ENCODE measurements around the gene OR6T1. TPM values are rescaled to one million over a fixed set of nuclear protein-coding genes. Genes with fewer than 3 reads are reported as not detected.

Gene OR6T1
- not detected in 2 replicates for total RNA-seq (2014; rRNA removed; shearing (Covaris generic))

- in situ Hi-C loops (cut with HindIII; ENCODE audit: low sequenced_read_pairs), result no loop called here
- DNase-seq (ENCODE audit: low spot score), result no peak
These were observed at the start of gene OR6T1 for GRCh38 chr11:123943738-123944137. Gene OR6T1 (minus strand): TSS chr11:123943838. CDS start chr11:123943838, 0 bp downstream.

DNA sequence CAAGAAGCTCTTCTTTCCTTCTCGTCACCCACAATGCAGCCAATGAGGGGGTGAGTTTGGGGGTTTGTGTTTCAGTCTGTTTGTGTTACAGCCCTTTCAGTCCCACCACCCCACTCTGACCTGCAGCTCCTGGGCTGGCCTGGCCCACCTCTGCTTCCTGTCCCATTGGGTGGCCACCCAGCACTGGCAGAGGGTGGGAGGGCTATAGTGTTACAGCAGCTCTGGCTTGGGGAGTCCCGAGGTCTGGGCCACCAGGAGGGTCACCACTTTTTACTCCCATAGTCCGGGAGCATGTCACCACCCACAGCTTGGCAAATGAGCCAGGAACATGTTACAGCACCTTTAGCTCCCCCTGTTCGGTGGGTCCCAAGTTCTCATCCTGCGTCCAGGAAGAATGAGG is 35.7 kb upstream of the OR6T1 start:
- DNase-seq (ENCODE audit: low spot score), result no peak
- in situ Hi-C loops (cut with HindIII; ENCODE audit: low sequenced_read_pairs), result no loop called here

- no peak for DNase-seq (ENCODE audit: low spot score)
- in situ Hi-C loops (cut with HindIII; ENCODE audit: low sequenced_read_pairs), result no loop called here
These were observed 34.2 kb upstream of the OR6T1 start, which contains the start of gene OR10S1 for GRCh38 chr11:123977731-123978347. Gene OR10S1 (minus strand): TSS chr11:123977781. CDS start chr11:123977664, 117 bp downstream.

GRCh38 chr11:123976770-123977560 is 33.3 kb upstream of the OR6T1 start:
- no peak for DNase-seq (ENCODE audit: low spot score)
- in situ Hi-C loops (cut with HindIII; ENCODE audit: low sequenced_read_pairs), result no loop called here

DNA sequence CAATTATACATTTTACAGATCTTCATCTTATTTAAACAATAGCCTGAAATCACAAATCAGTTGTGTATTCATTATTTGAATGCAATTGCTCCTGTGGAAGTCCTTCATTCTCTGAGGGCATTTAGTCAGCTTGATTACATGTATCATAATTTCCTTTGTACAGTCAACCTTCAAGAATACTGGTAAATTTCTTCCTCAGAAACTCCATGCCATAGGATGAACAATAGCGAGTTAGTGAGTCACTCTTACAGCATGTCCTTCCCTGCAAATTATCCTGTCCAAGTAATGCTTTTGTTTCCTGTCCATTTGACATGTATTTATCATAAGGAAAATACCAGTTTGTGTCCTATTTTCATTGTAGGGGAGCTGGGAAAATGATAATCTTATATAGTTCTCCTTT is 30.2 kb upstream of the OR6T1 start:
- no peak for DNase-seq (ENCODE audit: low spot score)
- in situ Hi-C loops (cut with HindIII; ENCODE audit: low sequenced_read_pairs), result no loop called here

- DNase-seq (ENCODE audit: low spot score), result no peak
- in situ Hi-C loops (cut with HindIII; ENCODE audit: low sequenced_read_pairs), result no loop called here
These were observed 13.1 kb upstream of the OR6T1 start for GRCh38 chr11:123956752-123957151.

- in situ Hi-C loops (cut with HindIII; ENCODE audit: low sequenced_read_pairs), result no loop called here
- no peak for DNase-seq (ENCODE audit: low spot score)
These were observed 1.5 kb upstream of the OR6T1 start for GRCh38 chr11:123945132-123945531.

DNA sequence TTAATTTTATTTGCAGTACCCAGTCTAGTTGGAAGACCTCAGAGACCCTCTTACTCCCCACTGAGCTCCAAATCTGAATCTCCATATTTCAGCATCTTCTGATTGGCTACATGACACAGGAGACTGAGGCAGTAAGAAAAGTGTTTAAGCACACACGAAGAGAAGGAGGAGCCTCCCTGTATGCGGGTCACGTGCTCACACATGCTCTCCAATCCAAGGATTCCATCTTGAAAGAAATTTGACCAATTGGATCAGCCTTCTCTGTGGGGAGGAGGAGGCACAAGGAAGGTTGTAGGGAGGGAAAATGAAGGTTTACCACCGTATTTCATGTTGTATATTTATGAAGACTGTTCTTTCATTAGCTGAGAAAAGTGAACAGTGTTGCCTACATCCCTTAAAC is 1.2 kb downstream of the OR6T1 start:
- no peak for DNase-seq (ENCODE audit: low spot score)
- in situ Hi-C loops (cut with HindIII; ENCODE audit: low sequenced_read_pairs), result no loop called here

DNA sequence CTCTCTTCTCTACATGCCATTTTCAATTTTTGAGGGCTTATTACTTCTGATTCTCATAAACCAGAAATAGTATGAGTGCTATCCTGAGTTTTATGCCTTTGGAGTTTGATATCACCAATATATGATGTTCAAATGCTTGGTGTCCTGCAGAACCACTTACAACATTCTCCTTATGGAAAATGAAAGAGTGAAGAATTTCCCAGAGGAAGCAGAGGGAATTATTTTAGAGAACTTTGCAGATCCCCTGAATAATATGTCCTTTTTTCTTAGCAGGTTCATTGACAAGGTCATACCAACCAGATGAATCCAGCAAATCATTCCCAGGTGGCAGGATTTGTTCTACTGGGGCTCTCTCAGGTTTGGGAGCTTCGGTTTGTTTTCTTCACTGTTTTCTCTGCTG is 4.3 kb downstream of the OR6T1 start, which contains the start of gene OR4D5:
Gene OR4D5 (plus strand): TSS at position 301 of the 400 bp plus-strand sequence. CDS start 0 bp downstream, at position 301.
- in situ Hi-C loops (cut with HindIII; ENCODE audit: low sequenced_read_pairs), result no loop called here
- no peak for DNase-seq (ENCODE audit: low spot score)

DNA sequence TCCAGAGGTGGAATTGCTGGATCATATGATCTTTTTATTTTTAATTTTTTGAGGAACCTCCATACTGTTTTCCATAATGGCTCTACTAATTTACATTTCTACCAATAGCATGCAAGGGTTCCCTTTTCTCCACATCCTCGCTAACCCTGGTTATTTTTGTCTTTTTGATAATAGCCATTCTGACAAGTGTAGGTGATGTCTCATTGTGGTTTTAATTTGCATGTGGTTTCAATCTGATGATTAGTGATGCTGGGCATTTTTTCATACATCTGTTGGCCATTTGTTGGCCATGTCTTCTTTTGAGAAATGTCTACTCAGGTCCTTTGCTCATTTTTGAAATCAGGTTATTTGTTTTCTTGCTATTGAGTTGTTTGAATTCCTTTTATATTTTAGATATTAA is 19.6 kb downstream of the OR6T1 start:
- in situ Hi-C loops (cut with HindIII; ENCODE audit: low sequenced_read_pairs), result no loop called here
- no peak for DNase-seq (ENCODE audit: low spot score)

- DNase-seq (ENCODE audit: low spot score), result no peak
- in situ Hi-C loops (cut with HindIII; ENCODE audit: low sequenced_read_pairs), result no loop called here
These were observed 22.7 kb downstream of the OR6T1 start for GRCh38 chr11:123920943-123921342.

DNA sequence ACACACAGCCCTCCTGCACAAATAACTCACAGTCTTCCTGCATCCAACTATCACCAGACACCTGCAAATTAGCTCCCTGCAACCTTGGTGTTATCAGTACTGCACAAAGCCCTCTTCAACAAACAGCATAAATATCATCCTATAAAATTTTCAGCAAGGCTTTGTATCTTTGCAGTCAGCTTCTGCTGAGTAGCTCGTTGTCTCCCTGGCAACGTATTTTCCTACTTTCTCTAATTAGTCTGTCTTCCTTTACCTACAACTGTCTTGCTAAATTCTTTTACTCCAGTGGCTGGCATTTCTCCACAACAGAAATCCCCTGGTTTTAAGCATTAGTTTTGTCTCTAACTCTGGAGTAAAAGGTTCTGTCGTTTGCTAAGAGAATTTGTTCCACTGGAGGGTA is 37.8 kb downstream of the OR6T1 start:
- no peak for DNase-seq (ENCODE audit: low spot score)
- in situ Hi-C loops (cut with HindIII; ENCODE audit: low sequenced_read_pairs), result no loop called here

- DNase-seq (ENCODE audit: low spot score), result peak; percentile 74
- in situ Hi-C loops (cut with HindIII; ENCODE audit: low sequenced_read_pairs), result no loop called here
These were observed 38.7 kb downstream of the OR6T1 start for GRCh38 chr11:123904932-123905331.

DNA sequence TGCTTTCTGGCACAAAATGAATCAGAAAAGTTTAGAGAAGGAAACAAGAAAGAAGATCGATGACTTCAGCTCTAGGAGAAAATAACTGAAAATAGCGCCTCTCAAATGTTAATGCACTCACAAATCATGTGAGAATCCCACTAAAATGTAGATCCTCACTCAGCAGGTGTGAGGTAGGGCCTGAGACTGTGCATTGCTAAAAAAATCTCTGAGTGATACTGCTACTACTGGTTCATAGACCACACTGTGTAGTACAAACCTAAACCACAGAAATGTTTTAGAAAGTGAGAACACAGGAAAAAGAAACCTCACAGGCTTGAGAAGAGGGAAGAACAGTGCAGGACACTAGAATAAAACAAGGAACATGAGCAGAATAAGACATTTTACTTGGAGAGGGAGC is 39.7 kb downstream of the OR6T1 start:
- in situ Hi-C loops (cut with HindIII; ENCODE audit: low sequenced_read_pairs), result no loop called here
- no peak for DNase-seq (ENCODE audit: low spot score)

DNA sequence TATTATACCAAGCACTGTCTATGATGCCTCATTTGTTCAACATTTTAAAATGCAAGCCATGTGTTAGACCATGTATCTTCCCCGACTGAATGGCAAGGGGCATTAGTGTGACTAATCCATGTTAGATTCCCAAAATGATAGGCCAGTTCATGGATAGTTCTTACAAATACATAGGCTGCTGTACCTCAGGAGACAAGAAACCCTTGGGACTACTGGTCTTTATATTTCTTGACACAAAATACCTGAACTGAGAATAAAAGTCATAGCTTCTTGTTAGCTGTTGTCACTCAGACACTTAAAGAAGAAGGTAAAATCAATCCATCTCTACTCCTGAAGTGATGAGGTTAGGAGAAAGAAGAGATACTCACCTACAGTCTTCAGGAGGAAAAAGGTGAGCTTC is 41.8 kb downstream of the OR6T1 start, which contains the start of gene OR8D4:
Gene OR8D4 (plus strand): TSS at position 301 of the 400 bp plus-strand sequence. CDS start 4,265 bp downstream, outside the sequence.
- in situ Hi-C loops (cut with HindIII; ENCODE audit: low sequenced_read_pairs), result no loop called here
- DNase-seq (ENCODE audit: low spot score), result no peak

DNA sequence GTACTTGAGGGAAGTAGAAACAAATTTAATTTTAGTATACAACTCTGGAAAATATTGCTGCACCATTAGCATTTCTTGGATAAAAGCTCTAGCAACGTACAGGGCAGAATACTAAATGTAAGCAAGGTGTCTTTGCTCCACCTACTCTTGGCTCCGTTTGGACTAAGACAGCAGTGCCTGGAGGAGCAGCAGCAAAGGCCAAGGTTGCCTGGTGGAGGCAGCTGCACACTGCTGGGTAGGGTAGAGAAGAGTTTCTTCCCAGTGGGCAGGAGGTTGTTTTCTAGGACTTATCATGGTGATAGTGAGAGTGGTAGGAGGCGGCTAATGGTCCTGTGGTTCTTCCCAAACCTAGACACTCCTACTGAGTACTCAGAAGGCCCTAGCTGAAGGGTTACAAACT is 43.8 kb downstream of the OR6T1 start:
- in situ Hi-C loops (cut with HindIII; ENCODE audit: low sequenced_read_pairs), result no loop called here
- DNase-seq (ENCODE audit: low spot score), result no peak

Other genes with a start within 250 kb of the OR6T1 start
- gene ZNF202, start 202.2 kb downstream of the OR6T1 start, total RNA-seq (2014; rRNA removed; shearing (Covaris generic)), result 8.9 and 27.4 TPM in 2 replicates
- not detected in 2 replicates for gene OR6X1, start 189.3 kb downstream of the OR6T1 start, total RNA-seq (2014; rRNA removed; shearing (Covaris generic))
- gene OR6M1, start 137.5 kb downstream of the OR6T1 start, total RNA-seq (2014; rRNA removed; shearing (Covaris generic)), result not detected in 2 replicates
- gene TMEM225, start 58.2 kb downstream of the OR6T1 start, total RNA-seq (2014; rRNA removed; shearing (Covaris generic)), result not detected in 2 replicates
- gene OR8D4, start 41.7 kb downstream of the OR6T1 start, total RNA-seq (2014; rRNA removed; shearing (Covaris generic)), result not detected in 2 replicates
- gene OR4D5, start 4.2 kb downstream of the OR6T1 start, total RNA-seq (2014; rRNA removed; shearing (Covaris generic)), result not detected in 2 replicates
- not detected in 2 replicates for gene OR10S1, start 33.9 kb upstream of the OR6T1 start, total RNA-seq (2014; rRNA removed; shearing (Covaris generic))
- not detected in 2 replicates for gene OR10G6, start 51.3 kb upstream of the OR6T1 start, total RNA-seq (2014; rRNA removed; shearing (Covaris generic))
- gene OR10G4, start 69.2 kb upstream of the OR6T1 start, total RNA-seq (2014; rRNA removed; shearing (Covaris generic)), result not detected in 2 replicates
- gene OR10G9, start 79.2 kb upstream of the OR6T1 start, total RNA-seq (2014; rRNA removed; shearing (Covaris generic)), result not detected in 2 replicates
- not detected in 2 replicates for gene OR10G8, start 83.0 kb upstream of the OR6T1 start, total RNA-seq (2014; rRNA removed; shearing (Covaris generic))
- gene OR10G7, start 97.5 kb upstream of the OR6T1 start, total RNA-seq (2014; rRNA removed; shearing (Covaris generic)), result not detected in 2 replicates
- 0.98 TPM in 1 of 2 replicates, not detected in the other for gene VWA5A, start 171.6 kb upstream of the OR6T1 start, total RNA-seq (2014; rRNA removed; shearing (Covaris generic))
- not detected in 2 replicates for gene OR10D3, start 239.5 kb upstream of the OR6T1 start, total RNA-seq (2014; rRNA removed; shearing (Covaris generic))